ENCODE measurements around the gene APOB. TPM values are rescaled to one million over a fixed set of nuclear protein-coding genes. Genes with fewer than 3 reads are reported as not detected.

Gene APOB
- total RNA-seq, 1 experiment from 2014 or later: 1.5 TPM

GRCh38 chr2:21019678-21020021, 24.2 kb downstream of the APOB start:
- no peak overlapping the region for H3K27ac Mint-ChIP-seq
- ATAC-seq: no peak
- peaks cover 5% of the 10 kb centered on the region for H3K4me1 Mint-ChIP-seq
- peaks cover 3% of the 10 kb centered on the region for H3K36me3 Mint-ChIP-seq
- no peak overlapping the region for H3K4me3 Mint-ChIP-seq
- POLR2A ChIA-PET: no interaction called here
- CTCF ChIA-PET: no interaction called here
- no peak for DNase-seq (ENCODE audit: low spot score)
- H3K27me3 Mint-ChIP-seq (ENCODE audit: low read depth): no peaks in the 10 kb centered on the region
- TF ChIP-seq ERG (CRISPR knock-in tag; IDR thresholded peaks at IDR 0.05) (no peak), TP53 (CRISPR knock-in tag; IDR thresholded peaks at IDR 0.05) (no peak), FOXP4 (CRISPR knock-in tag; IDR thresholded peaks at IDR 0.05) (no peak), MAX (CRISPR knock-in tag; IDR thresholded peaks at IDR 0.05) (no peak), FOXP1 (CRISPR knock-in tag; IDR thresholded peaks at IDR 0.05; ENCODE audit: borderline replicate concordance) (no peak), ZNF425 (CRISPR knock-in tag; conservative IDR thresholded peaks at IDR 0.05) (no peak), USF1 (CRISPR knock-in tag; IDR thresholded peaks at IDR 0.05) (no peak), JAZF1 (CRISPR knock-in tag; IDR thresholded peaks at IDR 0.05) (no peak), EMX1 (CRISPR knock-in tag; IDR thresholded peaks at IDR 0.05) (no peak)
- peaks cover 14% of the 10 kb centered on the region for H3K9me3 Mint-ChIP-seq

- Mint-ChIP-seq H3K36me3 (peaks cover 3% of the 10 kb centered on the region), H3K9me3 (peaks cover 14% of the 10 kb centered on the region), H3K27ac (no peak overlapping the region), H3K4me1 (peaks cover 5% of the 10 kb centered on the region), H3K27me3 (ENCODE audit: low read depth) (no peaks in the 10 kb centered on the region), H3K4me3 (no peak overlapping the region)
- ChIA-PET POLR2A (no interaction called here), CTCF (interaction anchor here (1.0 kb wide), 1 partner anchor 9 kb away, joined by 3 read pairs; no protein-coding TSS in a partner anchor)
- no peak for ATAC-seq
- no peak for DNase-seq (ENCODE audit: low spot score)
- TF ChIP-seq OVOL2 (CRISPR knock-in tag; IDR thresholded peaks at IDR 0.05; ENCODE audit: borderline replicate concordance) (no peak), GABPB1 (CRISPR knock-in tag; IDR thresholded peaks at IDR 0.05) (no peak), E2F1 (CRISPR knock-in tag; IDR thresholded peaks at IDR 0.05) (no peak), ZSCAN18 (CRISPR knock-in tag; IDR thresholded peaks at IDR 0.05) (no peak), KAT7 (CRISPR knock-in tag; IDR thresholded peaks at IDR 0.05; ENCODE audit: borderline replicate concordance) (no peak), ZBTB43 (CRISPR knock-in tag; IDR thresholded peaks at IDR 0.05) (no peak), TP53 (CRISPR knock-in tag; IDR thresholded peaks at IDR 0.05) (no peak), E2F5 (CRISPR knock-in tag; IDR thresholded peaks at IDR 0.05) (no peak), ZNF396 (CRISPR knock-in tag; IDR thresholded peaks at IDR 0.05; ENCODE audit: borderline replicate concordance) (no peak), ESRRA (CRISPR knock-in tag; IDR thresholded peaks at IDR 0.05; ENCODE audit: borderline replicate concordance) (no peak), PRRX2 (CRISPR knock-in tag; IDR thresholded peaks at IDR 0.05) (no peak), NFYB (CRISPR knock-in tag; conservative IDR thresholded peaks at IDR 0.05; ENCODE audit: low read depth) (no peak), ATF6 (CRISPR knock-in tag; IDR thresholded peaks at IDR 0.05) (no peak)
Measured at GRCh38 chr2:21019000-21019677, 24.7 kb downstream of the APOB start.
